GM18870 (cell line): ENCODE results near the gene LRP5.
"Not testable (repeated sequence)": the region's sequence is repeated elsewhere in the genome, so short reads cannot be mapped to it uniquely, and the experiment has no call there.

Experiments used
- ATAC-seq: cut with Tn5 transposase; IDR thresholded peaks from one replicate; pipeline ENCODE4 v1.9.1; 2021; ENCODE audit warnings: moderate library complexity; ENCODE audit not compliant: unreplicated experiment

Gene LRP5

GRCh38 chr11:68387840-68388239 is 75.4 kb downstream of the LRP5 start:
- ATAC-seq, result no peak

- no peak for ATAC-seq
Observed at GRCh38 chr11:68388595-68389198, 76.3 kb downstream of the LRP5 start.

DNA sequence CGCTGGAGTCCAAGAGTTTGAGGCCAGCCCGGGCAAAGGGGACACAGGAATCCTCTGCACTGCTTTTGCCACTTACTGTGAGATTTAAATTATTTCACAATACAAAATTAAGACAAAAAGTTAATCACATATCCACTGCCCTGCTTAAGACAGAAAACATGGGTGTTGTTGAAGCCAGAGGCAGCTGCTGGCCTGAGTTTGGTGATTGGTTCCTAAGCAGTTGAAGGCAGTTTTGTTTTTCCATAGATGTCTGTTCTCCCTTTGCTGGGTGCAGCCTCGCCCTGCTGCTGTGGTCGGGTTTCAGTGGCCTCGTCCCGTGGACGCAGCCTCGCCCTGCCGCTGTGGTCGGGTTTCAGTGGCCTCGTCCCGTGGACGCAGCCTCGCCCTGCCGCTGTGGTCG is 77.9 kb downstream of the LRP5 start:
- ATAC-seq, result no peak

DNA sequence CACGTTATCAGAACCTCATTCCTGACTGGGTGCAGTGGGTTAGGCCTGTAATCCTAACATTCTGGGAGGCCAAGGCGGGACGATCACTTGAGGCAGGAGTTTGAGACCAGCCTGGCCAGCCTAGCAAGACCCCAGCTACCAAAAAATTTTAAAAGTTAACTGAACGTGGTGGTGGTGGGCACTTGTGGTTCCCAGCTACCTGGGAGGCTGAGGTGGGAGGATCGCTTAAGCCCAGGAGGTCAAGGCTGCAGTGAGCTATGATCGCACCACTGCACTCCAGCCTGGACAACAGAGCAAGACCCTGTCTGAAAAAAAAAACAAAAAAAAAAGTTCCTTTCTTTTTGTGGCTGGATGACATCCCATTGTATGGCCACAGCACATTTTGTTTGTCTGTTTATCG is 80.4 kb downstream of the LRP5 start:
- no peak for ATAC-seq

- ATAC-seq, result no peak
Observed at GRCh38 chr11:68396516-68396915, 84.1 kb downstream of the LRP5 start.

DNA sequence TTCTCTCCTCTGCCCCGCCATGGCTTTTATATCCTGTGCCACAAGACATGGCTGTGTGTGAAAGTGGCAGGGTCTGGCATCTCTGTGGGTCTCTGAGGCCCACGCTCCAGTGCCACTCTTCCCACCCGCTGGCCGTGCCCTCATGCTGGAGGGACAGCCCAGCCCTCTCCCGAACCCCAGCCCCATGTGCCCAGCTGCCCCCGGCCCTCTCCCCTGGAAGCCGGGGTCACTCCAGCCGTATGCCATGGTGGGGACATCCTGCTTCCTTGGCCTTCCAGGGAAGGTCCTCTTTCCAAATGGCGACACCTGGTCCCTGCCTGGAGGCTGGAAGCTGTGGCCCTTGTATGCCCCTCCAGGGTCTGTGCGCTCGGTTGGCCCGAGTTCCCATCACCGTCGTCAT is 84.9 kb downstream of the LRP5 start:
- no peak for ATAC-seq

GRCh38 chr11:68398995-68399851 is 86.8 kb downstream of the LRP5 start:
- no peak for ATAC-seq

DNA sequence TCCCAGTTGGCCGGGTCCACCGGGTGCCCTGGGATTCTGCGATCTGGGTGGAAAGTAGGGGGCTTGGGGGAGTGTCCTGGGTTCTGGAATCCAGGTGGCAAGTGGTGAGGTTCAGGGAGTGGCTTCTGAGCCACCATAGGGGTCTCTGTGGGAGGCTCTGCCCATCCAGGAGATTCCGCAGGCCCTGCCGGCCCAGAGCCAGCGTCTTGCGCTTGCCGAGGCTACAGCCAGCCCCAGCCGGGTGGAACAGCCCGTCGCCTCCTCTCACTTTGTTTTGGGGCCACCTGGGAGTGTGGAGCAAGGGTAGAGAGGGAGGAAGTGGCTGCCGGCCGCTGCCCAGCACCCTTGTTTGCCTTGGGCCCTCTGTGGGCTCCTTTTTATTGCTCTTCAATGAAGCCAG is 87.5 kb downstream of the LRP5 start:
- no peak for ATAC-seq

- ATAC-seq, result not testable (repeated sequence)
Observed at GRCh38 chr11:68400584-68400983, 88.2 kb downstream of the LRP5 start.

DNA sequence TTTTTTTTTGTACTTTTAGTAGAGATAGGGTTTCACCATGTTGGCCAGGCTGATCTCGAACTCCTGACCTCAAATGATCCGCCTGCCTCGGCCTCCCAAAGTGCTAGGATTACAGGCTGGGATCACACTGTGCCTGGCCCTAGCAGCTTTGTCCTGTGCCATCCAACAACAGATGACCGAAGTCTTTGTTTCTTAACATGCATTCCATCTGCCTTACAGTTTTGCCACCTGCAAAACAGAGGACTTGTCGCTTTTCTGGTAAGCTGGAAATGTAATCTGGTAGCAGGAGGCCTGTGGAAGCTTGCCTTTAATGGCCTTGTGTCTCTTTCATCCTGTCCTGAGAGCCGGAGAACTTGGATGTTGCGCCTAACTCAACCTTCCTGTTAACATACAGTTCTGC is 89.5 kb downstream of the LRP5 start:
- ATAC-seq, result no peak

GRCh38 chr11:68402355-68403031 is 90.1 kb downstream of the LRP5 start:
- ATAC-seq, result no peak

DNA sequence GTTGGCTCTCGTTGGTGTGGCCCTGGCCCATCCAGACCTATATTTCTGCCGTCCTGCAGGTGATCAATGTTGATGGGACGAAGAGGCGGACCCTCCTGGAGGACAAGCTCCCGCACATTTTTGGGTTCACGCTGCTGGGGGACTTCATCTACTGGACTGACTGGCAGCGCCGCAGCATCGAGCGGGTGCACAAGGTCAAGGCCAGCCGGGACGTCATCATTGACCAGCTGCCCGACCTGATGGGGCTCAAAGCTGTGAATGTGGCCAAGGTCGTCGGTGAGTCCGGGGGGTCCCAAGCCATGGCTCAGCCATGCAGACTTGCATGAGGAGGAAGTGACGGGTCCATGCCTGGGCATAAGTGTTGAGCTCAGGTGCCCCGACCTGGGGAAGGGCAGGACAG is 91.0 kb downstream of the LRP5 start:
- no peak for ATAC-seq

GRCh38 chr11:68403831-68404230 is 91.4 kb downstream of the LRP5 start:
- ATAC-seq, result no peak

GRCh38 chr11:68406324-68407313 is 94.2 kb downstream of the LRP5 start:
- ATAC-seq, result no peak

GRCh38 chr11:68408512-68408911 is 96.1 kb downstream of the LRP5 start:
- no peak for ATAC-seq

DNA sequence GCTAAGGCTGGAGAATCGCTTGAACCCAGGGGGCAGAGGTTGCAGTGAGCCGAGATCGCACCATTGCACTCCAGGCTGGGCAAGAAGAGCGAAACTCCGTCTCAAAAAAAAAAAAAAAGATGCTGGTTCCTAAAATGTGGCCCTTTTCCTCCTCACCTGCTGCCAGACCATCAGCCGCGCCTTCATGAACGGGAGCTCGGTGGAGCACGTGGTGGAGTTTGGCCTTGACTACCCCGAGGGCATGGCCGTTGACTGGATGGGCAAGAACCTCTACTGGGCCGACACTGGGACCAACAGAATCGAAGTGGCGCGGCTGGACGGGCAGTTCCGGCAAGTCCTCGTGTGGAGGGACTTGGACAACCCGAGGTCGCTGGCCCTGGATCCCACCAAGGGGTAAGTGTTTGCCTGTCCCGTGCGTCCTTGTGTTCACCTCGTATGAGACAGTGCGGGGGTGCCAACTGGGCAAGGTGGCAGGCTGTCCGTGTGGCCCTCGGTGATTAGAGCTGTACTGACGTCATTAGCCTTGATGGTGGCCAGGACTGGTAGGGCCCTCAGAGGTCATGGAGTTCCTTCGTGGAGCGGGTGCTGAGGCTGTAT is 97.5 kb downstream of the LRP5 start:
- no peak for ATAC-seq

DNA sequence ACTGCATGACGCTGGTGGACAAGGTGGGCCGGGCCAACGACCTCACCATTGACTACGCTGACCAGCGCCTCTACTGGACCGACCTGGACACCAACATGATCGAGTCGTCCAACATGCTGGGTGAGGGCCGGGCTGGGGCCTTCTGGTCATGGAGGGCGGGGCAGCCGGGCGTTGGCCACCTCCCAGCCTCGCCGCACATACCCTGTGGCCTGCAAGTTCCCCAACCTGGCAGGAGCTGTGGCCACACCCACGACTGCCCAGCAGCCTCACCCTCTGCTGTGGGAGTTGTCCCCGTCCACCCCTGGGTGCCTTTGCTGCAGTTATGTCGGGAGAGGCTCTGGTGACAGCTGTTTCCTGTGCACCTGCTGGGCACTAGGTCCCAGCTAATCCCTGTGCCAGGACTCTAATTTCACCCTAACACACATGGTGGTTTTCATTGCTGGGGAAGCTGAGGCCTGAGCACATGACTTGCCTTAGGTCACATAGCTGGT is 99.2 kb downstream of the LRP5 start:
- ATAC-seq, result no peak

- ATAC-seq, result no peak
Observed at GRCh38 chr11:68412593-68413475, 100.4 kb downstream of the LRP5 start.

- ATAC-seq, result no peak
Observed at GRCh38 chr11:68413591-68413999, 101.2 kb downstream of the LRP5 start.
